ENCODE data around the gene BAHD1.
A peak's percentile ranks its signal among the peaks of the same experiment; 100 is the strongest.

BAHD1 gene

GRCh38 chr15:40467261-40467615, 26.5 kb downstream of the BAHD1 start:
- H3K9me3 ChIP-seq, result no peaks in the 10 kb centered on the region
- no peaks in the 10 kb centered on the region for H3K27me3 ChIP-seq
- no peak overlapping the region for H3K27ac ChIP-seq
- H3K36me3 ChIP-seq, result peaks cover 37% of the 10 kb centered on the region
- no peak for TF ChIP-seq CTCF (IDR thresholded peaks at IDR 0.05)
- H3K4me3 ChIP-seq (ENCODE audit: low read depth in 1 of 2, low read length in 1 of 2), result no peak overlapping the region
- H3K4me1 ChIP-seq (ENCODE audit: control insufficient read depth in 1 of 2, insufficient read depth in 1 of 2, low read depth in 1 of 2, low read length in 1 of 2), result peaks cover 16 to 18% of the 10 kb centered on the region in 2 experiments

- TF ChIP-seq CTCF (IDR thresholded peaks at IDR 0.05), result no peak
Observed at GRCh38 chr15:40468898-40469331, 28.2 kb downstream of the BAHD1 start.

DNA sequence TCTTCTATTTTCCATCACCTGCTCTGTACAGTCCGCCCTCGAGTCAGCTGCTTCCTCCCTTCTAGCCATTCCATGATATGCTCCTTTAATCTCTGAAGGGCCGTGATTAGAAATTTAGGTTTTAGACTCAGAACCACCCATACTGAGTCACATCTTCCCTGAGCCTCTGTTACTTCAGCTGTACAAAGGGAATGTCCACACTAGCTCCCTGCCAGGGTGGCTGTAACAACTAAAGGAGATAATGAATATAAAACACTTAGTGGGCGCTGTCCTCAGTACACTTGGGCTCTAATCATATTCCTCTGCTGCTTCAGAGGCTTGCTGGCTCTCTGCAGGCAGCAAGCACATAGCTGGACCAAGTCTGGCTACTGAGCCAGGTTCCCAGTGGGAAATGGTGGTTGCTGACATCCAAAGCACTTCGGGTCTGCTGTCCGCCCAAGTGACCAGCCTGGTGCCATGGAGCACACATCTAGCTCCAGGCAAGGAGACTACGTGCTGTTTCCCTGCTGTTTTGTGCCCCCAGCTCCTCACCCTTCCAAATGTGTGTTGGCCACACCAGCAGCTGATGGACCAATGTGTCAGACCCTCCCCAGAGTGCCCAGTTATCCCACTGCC, 29.1 kb downstream of the BAHD1 start:
- Histone ChIP-seq H3K36me3 (peaks cover 15% of the 10 kb centered on the region), H3K27ac (peak overlapping the region; percentile 71), H3K9me3 (no peaks in the 10 kb centered on the region), H3K27me3 (no peaks in the 10 kb centered on the region), H3K4me3 (ENCODE audit: low read depth in 1 of 2, low read length in 1 of 2) (peak overlapping the region; percentile 79 to 90), H3K4me1 (ENCODE audit: control insufficient read depth in 1 of 2, insufficient read depth in 1 of 2, low read depth in 1 of 2, low read length in 1 of 2) (peaks cover 16 to 18% of the 10 kb centered on the region in 2 experiments)
- no peak for TF ChIP-seq CTCF (IDR thresholded peaks at IDR 0.05)

More at GRCh38 chr15:40468898-40469331, 28.2 kb downstream of the BAHD1 start:
- Histone ChIP-seq H3K27me3 (no peaks in the 10 kb centered on the region), H3K36me3 (peaks cover 23% of the 10 kb centered on the region), H3K4me3 (ENCODE audit: low read depth in 1 of 2, low read length in 1 of 2) (no peak overlapping the region), H3K27ac (no peak overlapping the region), H3K4me1 (ENCODE audit: control insufficient read depth in 1 of 2, insufficient read depth in 1 of 2, low read depth in 1 of 2, low read length in 1 of 2) (peaks cover 16 to 18% of the 10 kb centered on the region in 2 experiments), H3K9me3 (no peaks in the 10 kb centered on the region)

DNA sequence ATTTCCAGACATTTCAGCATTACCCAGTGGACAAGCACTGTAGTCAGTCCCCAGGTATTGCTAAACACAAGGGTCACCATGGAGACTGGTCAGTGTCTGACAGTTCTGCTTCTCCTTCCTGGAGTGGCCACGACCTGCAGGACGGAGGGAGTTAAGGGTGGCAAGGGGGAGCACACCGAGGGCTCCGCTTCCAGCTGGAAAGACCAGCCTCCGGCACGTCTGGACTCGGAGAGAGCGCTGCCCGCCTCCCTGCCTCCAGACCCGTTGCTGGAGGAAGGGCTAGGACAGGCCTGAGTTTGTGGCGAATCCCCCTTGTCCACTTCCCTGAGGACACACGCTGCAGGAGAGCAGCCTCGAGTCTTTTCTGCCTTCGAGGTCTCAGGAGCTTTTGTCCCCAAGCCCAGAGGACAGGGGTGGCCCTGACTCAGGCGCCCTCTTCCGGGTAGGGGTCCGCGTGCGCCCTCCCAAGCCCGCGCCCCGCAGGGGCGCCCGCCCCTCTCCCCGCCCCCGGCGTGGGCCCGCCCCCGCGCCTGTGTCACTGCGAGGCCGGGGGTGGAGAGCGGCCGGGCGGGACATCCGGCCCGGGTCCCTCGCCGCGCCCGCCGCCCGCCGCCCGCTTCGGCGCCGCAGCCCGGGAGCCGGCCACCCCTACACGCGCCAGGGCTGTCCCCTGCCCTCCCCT, 29.8 kb downstream of the BAHD1 start, which contains the start of gene CHST14:
Gene CHST14 (plus strand): TSS at position 562 of the 682 bp plus-strand sequence. CDS start 230 bp downstream, outside the sequence.
- H3K36me3 ChIP-seq, result peaks cover 8% of the 10 kb centered on the region
- H3K9me3 ChIP-seq, result no peaks in the 10 kb centered on the region
- peak within 1 kb of the TSS; percentile 79 to 90 for H3K4me3 ChIP-seq (ENCODE audit: low read depth in 1 of 2, low read length in 1 of 2)
- H3K27ac ChIP-seq, result peak within 1 kb of the TSS; percentile 71
- no peak for TF ChIP-seq CTCF (IDR thresholded peaks at IDR 0.05)
- H3K4me1 ChIP-seq (ENCODE audit: control insufficient read depth in 1 of 2, insufficient read depth in 1 of 2, low read depth in 1 of 2, low read length in 1 of 2), result peaks cover 16 to 18% of the 10 kb centered on the region in 2 experiments
- no peaks in the 10 kb centered on the region for H3K27me3 ChIP-seq

- no peak for TF ChIP-seq CTCF (IDR thresholded peaks at IDR 0.05)
Observed at GRCh38 chr15:40471105-40471807, 30.5 kb downstream of the BAHD1 start.

More at GRCh38 chr15:40471105-40471807, 30.5 kb downstream of the BAHD1 start:
- Histone ChIP-seq H3K27ac (peak overlapping the region; percentile 71), H3K27me3 (no peaks in the 10 kb centered on the region), H3K36me3 (peaks cover 1% of the 10 kb centered on the region), H3K9me3 (no peaks in the 10 kb centered on the region), H3K4me3 (ENCODE audit: low read depth in 1 of 2, low read length in 1 of 2) (peak overlapping the region; percentile 79 to 90), H3K4me1 (ENCODE audit: control insufficient read depth in 1 of 2, insufficient read depth in 1 of 2, low read depth in 1 of 2, low read length in 1 of 2) (peaks cover 16 to 18% of the 10 kb centered on the region in 2 experiments)

Data from neutrophil (primary cell).